C4-2B (cell line): ENCODE data around the gene CD84.

Experiments used
- H3K27ac ChIP-seq: fragments of 450-650 bp; 2 replicates; pipeline ENCODE4 v1.5.1; 2017
- ZFX ChIP-seq: fragments of 450-650 bp; IDR thresholded peaks from 2 replicates; pipeline ENCODE4 v1.6.1; 2017
- TF ChIP-seq, protein P1 (sequence below): fragments of 450-650 bp; conservative IDR thresholded peaks from 2 replicates; pipeline ENCODE4 v1.5.1; 2017; ENCODE audit warnings: mild to moderate bottlenecking

Gene CD84

DNA sequence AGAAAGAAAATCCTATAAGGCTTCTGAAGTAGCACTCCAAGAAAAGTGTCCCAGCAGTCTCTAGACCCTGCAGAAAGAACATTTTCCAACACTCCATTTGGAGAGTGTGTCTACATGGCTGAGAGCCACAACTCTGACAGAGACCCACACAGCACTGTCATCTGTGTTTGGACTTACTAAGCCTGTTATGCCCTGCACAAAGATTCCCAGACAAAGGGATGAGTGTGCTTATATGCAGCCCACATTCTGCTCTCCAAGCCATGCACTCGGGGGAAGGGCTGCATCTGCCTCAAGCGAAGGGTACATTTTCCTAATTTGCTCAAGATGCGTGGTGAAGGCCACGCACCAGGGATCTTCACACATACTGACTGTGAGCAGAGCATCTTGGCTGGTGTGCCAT, 31.9 kb downstream of the CD84 start:
- TF ChIP-seq, protein P1, sequence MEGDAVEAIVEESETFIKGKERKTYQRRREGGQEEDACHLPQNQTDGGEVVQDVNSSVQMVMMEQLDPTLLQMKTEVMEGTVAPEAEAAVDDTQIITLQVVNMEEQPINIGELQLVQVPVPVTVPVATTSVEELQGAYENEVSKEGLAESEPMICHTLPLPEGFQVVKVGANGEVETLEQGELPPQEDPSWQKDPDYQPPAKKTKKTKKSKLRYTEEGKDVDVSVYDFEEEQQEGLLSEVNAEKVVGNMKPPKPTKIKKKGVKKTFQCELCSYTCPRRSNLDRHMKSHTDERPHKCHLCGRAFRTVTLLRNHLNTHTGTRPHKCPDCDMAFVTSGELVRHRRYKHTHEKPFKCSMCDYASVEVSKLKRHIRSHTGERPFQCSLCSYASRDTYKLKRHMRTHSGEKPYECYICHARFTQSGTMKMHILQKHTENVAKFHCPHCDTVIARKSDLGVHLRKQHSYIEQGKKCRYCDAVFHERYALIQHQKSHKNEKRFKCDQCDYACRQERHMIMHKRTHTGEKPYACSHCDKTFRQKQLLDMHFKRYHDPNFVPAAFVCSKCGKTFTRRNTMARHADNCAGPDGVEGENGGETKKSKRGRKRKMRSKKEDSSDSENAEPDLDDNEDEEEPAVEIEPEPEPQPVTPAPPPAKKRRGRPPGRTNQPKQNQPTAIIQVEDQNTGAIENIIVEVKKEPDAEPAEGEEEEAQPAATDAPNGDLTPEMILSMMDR: no peak
- TF ChIP-seq ZFX: no peak
- H3K27ac ChIP-seq: no peak overlapping the region

DNA sequence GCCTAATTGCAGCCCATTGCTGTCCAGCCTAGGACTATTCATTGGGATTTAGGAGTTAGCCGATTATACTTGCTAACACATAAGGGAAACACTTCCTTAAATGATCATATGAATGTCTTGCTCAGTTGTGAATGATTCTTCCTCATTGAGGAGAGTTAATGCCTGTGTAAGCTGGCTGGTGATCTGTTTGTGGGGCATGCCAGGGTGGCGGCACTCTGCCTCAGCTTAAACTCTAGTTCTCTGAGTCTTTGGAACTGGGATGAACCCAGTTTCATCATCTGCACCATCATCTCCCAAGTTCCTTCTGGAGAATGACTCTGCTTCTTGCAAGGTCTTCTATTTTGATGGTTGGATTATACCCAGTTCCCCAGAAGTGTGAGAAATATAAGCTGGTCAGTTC, 32.4 kb downstream of the CD84 start:
- H3K27ac ChIP-seq: no peak overlapping the region
- no peak for TF ChIP-seq ZFX
- TF ChIP-seq, protein P1: no peak

- no peak overlapping the region for H3K27ac ChIP-seq
- TF ChIP-seq, protein P1: peak; percentile 55
- no peak for TF ChIP-seq ZFX
These were observed 34.6 kb downstream of the CD84 start for GRCh38 chr1:160544647-160545046.

DNA sequence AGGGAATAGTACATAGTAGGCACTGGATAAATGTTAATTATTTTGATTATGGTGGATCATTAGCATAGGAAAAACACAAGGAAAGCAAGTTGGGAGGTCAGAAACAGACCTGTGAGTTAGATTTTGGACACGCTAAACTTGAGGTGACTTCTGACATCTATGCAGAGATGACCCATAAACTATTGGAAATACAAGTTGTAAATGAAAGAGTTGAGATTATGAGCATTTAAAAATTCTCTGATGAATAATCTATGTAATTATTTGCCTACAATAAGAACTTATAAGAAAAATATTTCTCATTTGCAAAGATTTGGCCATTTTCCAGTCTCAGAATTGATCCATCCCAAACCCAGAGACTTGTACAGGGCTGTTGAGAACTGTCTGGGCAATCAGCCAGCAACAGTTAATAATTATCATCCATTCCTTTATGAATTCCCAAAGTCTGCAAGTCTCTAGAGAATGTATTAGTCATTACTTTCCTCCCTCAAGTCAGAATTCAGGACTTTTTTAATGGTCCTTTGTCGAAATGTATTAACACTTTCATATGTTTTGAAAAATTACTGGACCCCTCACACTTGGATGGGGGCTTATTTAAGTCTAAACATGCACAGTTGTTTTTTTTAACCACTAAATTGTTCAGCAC, 36.9 kb downstream of the CD84 start:
- TF ChIP-seq ZFX: no peak
- TF ChIP-seq, protein P1: no peak

GRCh38 chr1:160541622-160542302, 37.5 kb downstream of the CD84 start:
- H3K27ac ChIP-seq: no peak overlapping the region
- TF ChIP-seq, protein P1: no peak
- TF ChIP-seq ZFX: no peak

More for the DNA sequence above, 36.9 kb downstream of the CD84 start:
- no peak overlapping the region for H3K27ac ChIP-seq

DNA sequence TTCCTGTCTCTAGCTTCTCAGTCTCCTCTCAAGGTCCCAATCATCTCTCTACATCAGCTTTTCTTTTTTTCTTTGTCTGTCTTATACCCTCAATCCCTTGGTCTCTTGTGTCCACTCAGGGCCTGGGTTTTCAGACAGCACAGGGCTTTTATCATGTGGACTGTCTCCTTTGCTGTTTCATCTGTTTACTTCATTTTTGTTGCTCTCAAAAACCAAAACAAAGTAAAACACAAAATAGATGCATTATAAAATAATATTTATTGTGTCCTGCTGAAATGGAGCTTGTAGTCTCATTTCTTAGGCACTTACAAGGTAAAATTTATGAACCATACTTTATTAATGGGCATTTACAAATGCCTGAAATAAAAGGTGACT, 38.5 kb downstream of the CD84 start:
- TF ChIP-seq, protein P1: no peak
- TF ChIP-seq ZFX: no peak
- H3K27ac ChIP-seq: no peak overlapping the region

GRCh38 chr1:160539990-160540858, 39.1 kb downstream of the CD84 start:
- no peak overlapping the region for H3K27ac ChIP-seq
- TF ChIP-seq, protein P1: no peak
- TF ChIP-seq ZFX: no peak
